HL-60 (cell line): ENCODE data around the gene ASAP3.

ENCODE experiments used
- DNase-seq, 2 experiments: peaks; one replicate each; pipeline ENCODE4 v3.0.0-alpha.2; 2010 to 2020; ENCODE audit warnings: low read depth in 1 of 2, low spot score in 1 of 2
- H3K27ac ChIP-seq: fragments of 250-450 bp; sonication (Bioruptor Pico); replicated peaks from 2 replicates; pipeline ENCODE4 v1.5.1; 2020; ENCODE audit warnings: mild to moderate bottlenecking, moderate library complexity
- H3K27me3 ChIP-seq: fragments of 250-450 bp; sonication (Bioruptor Pico); 2 replicates; pipeline ENCODE4 v1.5.1; 2021; ENCODE audit warnings: mild to moderate bottlenecking, moderate library complexity; ENCODE audit not compliant: insufficient read depth, poor library complexity, severe bottlenecking
- H3K4me3 ChIP-seq: replicated peaks from 2 replicates; pipeline ENCODE4 v1.5.1; 2011; ENCODE audit warnings: mild to moderate bottlenecking, control low read depth, low read length; ENCODE audit not compliant: insufficient read depth
- GABPA ChIP-seq: IDR thresholded peaks from 2 replicates; pipeline ENCODE4 v1.6.1; 2012; ENCODE audit warnings: low read depth
- POLR2AphosphoS5 ChIP-seq: IDR thresholded peaks from 2 replicates; pipeline ENCODE4 v1.6.1; 2012; ENCODE audit warnings: low read depth
- REST ChIP-seq: IDR thresholded peaks from 2 replicates; pipeline ENCODE4 v1.6.1; 2012; ENCODE audit warnings: low read depth; ENCODE audit not compliant: insufficient replicate concordance
- SPI1 ChIP-seq: IDR thresholded peaks from 2 replicates; pipeline ENCODE4 v1.6.1; 2012; ENCODE audit warnings: low read depth, mild to moderate bottlenecking, borderline replicate concordance
- TF ChIP-seq, protein P1 (sequence below): IDR thresholded peaks from one replicate; pipeline ENCODE4 v1.5.1; 2011; ENCODE audit warnings: low read length, control low read depth, inconsistent platforms; ENCODE audit not compliant: insufficient read depth

Gene ASAP3

DNA sequence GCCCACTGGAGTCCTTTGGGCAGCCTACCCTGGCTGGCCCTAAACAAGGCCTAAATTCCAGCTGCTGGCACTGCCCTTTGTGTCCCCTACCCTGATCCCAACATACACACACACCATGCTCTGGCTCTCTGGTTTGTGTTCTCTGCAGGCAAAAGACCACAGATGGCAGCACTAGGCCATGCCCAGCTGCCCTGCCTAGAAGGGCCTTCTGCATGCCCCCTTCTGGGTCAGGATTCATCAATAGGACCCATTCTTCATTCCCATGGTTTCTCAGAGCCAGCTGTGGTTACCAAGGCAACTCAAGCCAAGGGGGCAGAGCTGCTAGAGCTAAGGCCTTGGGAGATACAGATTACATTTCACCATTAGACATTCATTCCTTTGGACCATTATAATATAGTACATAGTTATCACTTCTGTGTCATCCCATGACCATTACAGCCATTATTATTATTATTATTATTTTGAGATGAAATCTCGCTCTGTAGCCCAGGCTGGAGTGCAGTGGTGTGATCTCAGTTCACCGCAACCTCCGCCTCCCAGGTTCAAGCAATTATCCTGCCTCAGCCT is 17.5 kb downstream of the ASAP3 start:
- Histone ChIP-seq H3K4me3 (no peak overlapping the region), H3K27me3 (no peaks in the 10 kb centered on the region), H3K27ac (no peak overlapping the region)
- TF ChIP-seq REST (no peak), SPI1 (no peak), POLR2AphosphoS5 (no peak), GABPA (no peak)
- TF ChIP-seq, protein P1, sequence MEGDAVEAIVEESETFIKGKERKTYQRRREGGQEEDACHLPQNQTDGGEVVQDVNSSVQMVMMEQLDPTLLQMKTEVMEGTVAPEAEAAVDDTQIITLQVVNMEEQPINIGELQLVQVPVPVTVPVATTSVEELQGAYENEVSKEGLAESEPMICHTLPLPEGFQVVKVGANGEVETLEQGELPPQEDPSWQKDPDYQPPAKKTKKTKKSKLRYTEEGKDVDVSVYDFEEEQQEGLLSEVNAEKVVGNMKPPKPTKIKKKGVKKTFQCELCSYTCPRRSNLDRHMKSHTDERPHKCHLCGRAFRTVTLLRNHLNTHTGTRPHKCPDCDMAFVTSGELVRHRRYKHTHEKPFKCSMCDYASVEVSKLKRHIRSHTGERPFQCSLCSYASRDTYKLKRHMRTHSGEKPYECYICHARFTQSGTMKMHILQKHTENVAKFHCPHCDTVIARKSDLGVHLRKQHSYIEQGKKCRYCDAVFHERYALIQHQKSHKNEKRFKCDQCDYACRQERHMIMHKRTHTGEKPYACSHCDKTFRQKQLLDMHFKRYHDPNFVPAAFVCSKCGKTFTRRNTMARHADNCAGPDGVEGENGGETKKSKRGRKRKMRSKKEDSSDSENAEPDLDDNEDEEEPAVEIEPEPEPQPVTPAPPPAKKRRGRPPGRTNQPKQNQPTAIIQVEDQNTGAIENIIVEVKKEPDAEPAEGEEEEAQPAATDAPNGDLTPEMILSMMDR: no peak
- DNase-seq: no peak

DNA sequence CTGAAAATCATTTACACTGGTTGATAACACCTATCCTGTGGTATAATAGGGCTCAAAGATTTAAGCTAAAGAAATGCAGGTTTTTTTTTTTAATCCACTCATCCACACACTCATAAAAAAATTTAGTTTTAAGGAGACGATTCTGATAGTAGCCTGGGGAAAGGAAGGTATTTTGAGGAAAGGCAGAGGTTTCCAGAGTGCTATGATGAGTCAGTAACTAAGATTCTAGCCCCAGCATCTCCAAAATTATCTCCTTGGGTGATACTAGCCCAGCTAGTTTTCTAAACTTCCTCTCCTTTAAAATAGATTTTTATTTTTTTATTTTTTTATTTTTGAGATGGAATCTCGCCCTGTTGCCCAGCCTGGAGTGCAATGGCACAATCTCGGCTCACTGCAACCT is 20.7 kb downstream of the ASAP3 start:
- DNase-seq: no peak
- no peaks in the 10 kb centered on the region for H3K27me3 ChIP-seq
- no peak for TF ChIP-seq SPI1
- TF ChIP-seq, protein P1: no peak
- TF ChIP-seq POLR2AphosphoS5: no peak
- TF ChIP-seq REST: no peak
- TF ChIP-seq GABPA: no peak
- no peak overlapping the region for H3K4me3 ChIP-seq
- H3K27ac ChIP-seq: no peak overlapping the region

DNA sequence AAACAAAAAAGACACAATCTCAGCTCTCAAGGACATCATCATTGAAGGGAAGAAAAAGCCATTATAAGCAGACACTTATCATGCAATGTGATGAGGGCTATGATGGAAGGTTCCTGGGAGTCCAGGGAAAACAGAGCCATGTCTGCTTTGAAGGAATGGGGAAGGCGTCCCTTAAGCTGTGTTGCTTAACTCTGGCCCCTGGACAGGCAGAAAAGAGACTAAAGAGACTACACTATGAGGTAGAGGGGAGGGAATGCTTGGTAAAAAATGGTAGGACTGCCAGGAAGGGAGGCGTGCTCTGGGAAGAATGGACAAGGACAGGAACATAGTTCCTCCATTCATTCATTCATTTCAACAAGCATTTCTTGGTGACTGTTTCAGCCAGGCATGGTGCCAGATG is 21.2 kb downstream of the ASAP3 start:
- Histone ChIP-seq H3K27me3 (no peaks in the 10 kb centered on the region), H3K4me3 (no peak overlapping the region), H3K27ac (no peak overlapping the region)
- TF ChIP-seq REST: no peak
- DNase-seq: no peak

- Histone ChIP-seq H3K27ac (no peak overlapping the region), H3K27me3 (peaks cover 7% of the 10 kb centered on the region), H3K4me3 (no peak overlapping the region)
- DNase-seq: no peak
- no peak for TF ChIP-seq GABPA
- TF ChIP-seq, protein P1: no peak
- TF ChIP-seq REST: no peak
- no peak for TF ChIP-seq SPI1
- no peak for TF ChIP-seq POLR2AphosphoS5
These were observed 22.9 kb downstream of the ASAP3 start for GRCh38 chr1:23461050-23461449.
